NCI-H2196 treated with DMSO at 0.1 percent for 48 hours (cell line): Measurements from ENCODE around the gene CENPU.

Source experiments
- DNase-seq: peaks from one replicate; lab custom pipeline; 2025; ENCODE audit not compliant: unreplicated experiment; lab: John Stamatoyannopoulos, UW

Gene CENPU

GRCh38 chr4:184645904-184646610, 87.8 kb downstream of the CENPU start:
- no peak for DNase-seq

- DNase-seq, result no peak
These were observed 89.2 kb downstream of the CENPU start for GRCh38 chr4:184644553-184645307.
